ENCODE results near the gene SGIP1.

DNA sequence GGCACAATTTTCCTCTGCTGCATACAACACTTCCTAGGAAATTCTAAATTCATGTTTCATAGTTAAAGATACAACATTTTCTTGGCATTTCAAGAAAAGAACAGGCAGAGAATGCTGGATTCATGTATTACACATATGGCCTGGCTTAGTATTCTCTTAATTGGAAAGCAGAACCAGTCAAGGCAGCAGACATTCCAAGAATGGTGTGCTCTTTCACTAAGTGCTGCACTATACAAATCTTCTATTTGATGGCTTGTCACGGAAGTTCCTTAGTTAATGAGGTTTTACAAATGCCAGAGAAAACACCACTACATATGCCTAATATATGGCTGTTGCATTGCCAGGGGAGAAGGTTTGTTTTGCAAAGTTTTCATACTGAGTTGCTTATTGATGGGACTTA is 137.5 kb downstream of the SGIP1 start:
- TF ChIP-seq, protein P1, sequence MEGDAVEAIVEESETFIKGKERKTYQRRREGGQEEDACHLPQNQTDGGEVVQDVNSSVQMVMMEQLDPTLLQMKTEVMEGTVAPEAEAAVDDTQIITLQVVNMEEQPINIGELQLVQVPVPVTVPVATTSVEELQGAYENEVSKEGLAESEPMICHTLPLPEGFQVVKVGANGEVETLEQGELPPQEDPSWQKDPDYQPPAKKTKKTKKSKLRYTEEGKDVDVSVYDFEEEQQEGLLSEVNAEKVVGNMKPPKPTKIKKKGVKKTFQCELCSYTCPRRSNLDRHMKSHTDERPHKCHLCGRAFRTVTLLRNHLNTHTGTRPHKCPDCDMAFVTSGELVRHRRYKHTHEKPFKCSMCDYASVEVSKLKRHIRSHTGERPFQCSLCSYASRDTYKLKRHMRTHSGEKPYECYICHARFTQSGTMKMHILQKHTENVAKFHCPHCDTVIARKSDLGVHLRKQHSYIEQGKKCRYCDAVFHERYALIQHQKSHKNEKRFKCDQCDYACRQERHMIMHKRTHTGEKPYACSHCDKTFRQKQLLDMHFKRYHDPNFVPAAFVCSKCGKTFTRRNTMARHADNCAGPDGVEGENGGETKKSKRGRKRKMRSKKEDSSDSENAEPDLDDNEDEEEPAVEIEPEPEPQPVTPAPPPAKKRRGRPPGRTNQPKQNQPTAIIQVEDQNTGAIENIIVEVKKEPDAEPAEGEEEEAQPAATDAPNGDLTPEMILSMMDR (IDR thresholded peaks at IDR 0.05; ENCODE audit: poor library complexity): no peak
- no peak for TF ChIP-seq EZH2 (IDR thresholded peaks at IDR 0.05; ENCODE audit: borderline replicate concordance)

All from hepatocyte (in vitro differentiated cells).